Ectodermal cell (in vitro differentiated cells): Measurements from ENCODE around the gene SMCO2. TPM values are rescaled to one million over a fixed set of nuclear protein-coding genes. Genes with fewer than 3 reads are reported as not detected.

ENCODE experiments used
- H3K27ac ChIP-seq: 2 replicates; pipeline ENCODE4 v1.7.0; 2013; ENCODE audit warnings: mild to moderate bottlenecking, low read depth, low read length; ENCODE audit not compliant: insufficient read depth, poor library complexity, severe bottlenecking
- H3K27me3 ChIP-seq: 2 replicates; pipeline ENCODE4 v1.7.0; 2013; ENCODE audit warnings: mild to moderate bottlenecking, low read length; ENCODE audit not compliant: insufficient read depth, control insufficient read depth, poor library complexity, severe bottlenecking
- H3K36me3 ChIP-seq: one replicate; pipeline ENCODE4 v1.7.0; 2013; ENCODE audit warnings: low read length; ENCODE audit not compliant: control insufficient read depth, insufficient read depth
- H3K4me1 ChIP-seq: one replicate; pipeline ENCODE4 v1.7.0; 2013; ENCODE audit warnings: low read length; ENCODE audit not compliant: control insufficient read depth, insufficient read depth
- H3K4me3 ChIP-seq: 2 replicates; pipeline ENCODE4 v1.7.0; 2013; ENCODE audit warnings: low read depth, low read length, control low read depth; ENCODE audit not compliant: insufficient read depth
- H3K9me3 ChIP-seq: 2 replicates; pipeline ENCODE4 v1.7.0; 2013; ENCODE audit warnings: mild to moderate bottlenecking, low read length, moderate library complexity; ENCODE audit not compliant: control insufficient read depth
- WGBS, 2 experiments: methylation state at CpG; one replicate each; pipeline ENCODE4 v1.1.7; 2013; ENCODE audit warnings: missing lambda C conversion rate in 2 of 2; 5-methylcytosine and 5-hydroxymethylcytosine counted together
- polyA plus RNA-seq, 4 experiments: library from polyadenylated mRNA; stranded (reverse); fragments of 50-300 nt; gene quantifications; one replicate each; pipeline ENCODE4 v1.2.3, GENCODE V29; 2013

SMCO2 gene
- 0.67 TPM for polyA plus RNA-seq (2013, experiment 1 of 4)
- 0.34 TPM for polyA plus RNA-seq (2013, experiment 2 of 4)
- not detected for polyA plus RNA-seq (2013, experiment 3 of 4)
- polyA plus RNA-seq (2013, experiment 4 of 4), result not detected

DNA sequence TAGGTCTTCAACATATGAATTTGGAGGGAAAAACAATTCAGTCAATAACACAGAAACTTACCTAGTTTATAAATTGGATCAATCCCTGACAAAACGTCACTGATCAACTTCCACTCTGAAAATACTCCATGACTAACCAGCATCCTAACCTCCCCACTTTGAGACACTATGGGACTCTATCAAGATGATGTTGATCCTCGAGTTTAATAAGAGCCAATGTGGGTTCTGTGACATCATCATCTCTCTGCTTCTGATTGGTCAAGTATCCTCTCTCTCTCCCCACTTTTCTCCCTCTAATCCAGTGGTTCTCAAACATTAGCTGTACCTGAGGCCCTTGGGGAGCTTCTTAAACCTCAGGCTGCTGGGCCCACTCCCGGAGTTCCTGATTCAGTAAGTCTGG, at the start of gene SMCO2:
SMCO2 (plus strand) TSS at position 301 of the 400 bp plus-strand sequence. CDS start 23,896 bp downstream, outside the sequence.
- Histone ChIP-seq H3K36me3 (no peaks in the 10 kb centered on the region), H3K4me1 (no peaks in the 10 kb centered on the region), H3K9me3 (no peaks in the 10 kb centered on the region), H3K27me3 (no peaks in the 10 kb centered on the region), H3K4me3 (no peak within 1 kb of the TSS), H3K27ac (no peak within 1 kb of the TSS)
- 92 to 94% methylated on average over 3 of the region's 3 CpGs for WGBS, 2 experiments

DNA sequence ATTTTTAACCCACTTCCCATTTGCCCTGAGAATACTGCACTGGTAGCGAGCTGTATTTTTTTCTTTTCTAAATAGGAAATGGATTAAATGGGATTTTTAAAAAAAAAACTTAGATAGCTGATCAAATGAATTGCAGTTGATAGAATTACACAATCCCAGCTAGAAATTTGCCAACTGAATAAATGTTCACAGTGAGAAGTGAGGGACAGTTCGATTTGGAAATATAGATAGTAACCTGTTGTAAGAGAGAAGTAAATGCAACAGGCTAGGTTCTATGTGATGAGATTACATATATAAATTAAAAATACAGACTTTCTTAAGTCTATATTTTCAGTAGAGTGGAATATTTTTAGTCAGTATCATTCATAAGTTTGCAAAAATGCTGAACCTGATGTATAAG, 48.1 kb upstream of the SMCO2 start:
- WGBS, 2 experiments, result 91% methylated on average over 2 of the region's 2 CpGs; no CpG with 5 or more reads in 1 of the 2 experiments
- H3K4me1 ChIP-seq, result no peaks in the 10 kb centered on the region

GRCh38 chr12:27399074-27399473, 47.5 kb upstream of the SMCO2 start:
- H3K4me3 ChIP-seq, result no peak overlapping the region
- H3K4me1 ChIP-seq, result no peaks in the 10 kb centered on the region
- no peak overlapping the region for H3K27ac ChIP-seq
- no peaks in the 10 kb centered on the region for H3K9me3 ChIP-seq
- 92 to 94% methylated on average over 2 of the region's 2 CpGs for WGBS, 2 experiments
- H3K27me3 ChIP-seq, result no peaks in the 10 kb centered on the region
- H3K36me3 ChIP-seq, result no peaks in the 10 kb centered on the region

More for the DNA sequence above, 48.1 kb upstream of the SMCO2 start:
- Histone ChIP-seq H3K4me3 (no peak overlapping the region), H3K27ac (no peak overlapping the region), H3K36me3 (no peaks in the 10 kb centered on the region), H3K9me3 (no peaks in the 10 kb centered on the region), H3K27me3 (no peaks in the 10 kb centered on the region)

DNA sequence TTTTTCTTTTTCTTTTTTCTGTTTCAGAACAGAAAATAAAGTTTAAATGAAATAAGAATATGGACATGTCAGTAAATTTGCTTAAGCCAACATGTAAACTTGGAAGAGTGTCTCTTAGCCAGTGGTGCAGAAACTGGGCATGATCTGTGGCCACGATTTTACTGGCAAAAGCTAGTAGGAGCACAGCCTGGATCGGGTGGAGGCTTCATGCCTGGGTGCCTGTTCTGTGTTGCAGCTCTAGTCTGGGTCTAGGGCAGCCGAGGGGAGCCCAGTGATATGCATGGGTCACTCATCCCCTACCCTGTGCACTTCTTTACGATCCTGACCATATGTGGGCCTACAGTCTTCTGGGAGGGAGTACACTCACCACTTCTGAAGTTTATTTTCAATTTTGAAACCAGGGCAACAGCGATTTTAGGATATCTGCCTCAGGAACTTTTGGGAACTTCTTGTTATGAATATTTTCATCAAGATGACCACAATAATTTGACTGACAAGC, 45.6 kb upstream of the SMCO2 start:
- Histone ChIP-seq H3K4me3 (no peak overlapping the region), H3K36me3 (no peaks in the 10 kb centered on the region), H3K9me3 (no peaks in the 10 kb centered on the region), H3K27ac (no peak overlapping the region), H3K4me1 (no peaks in the 10 kb centered on the region), H3K27me3 (no peaks in the 10 kb centered on the region)
- WGBS, 2 experiments, result 95 to 97% methylated on average over 5 of the region's 5 CpGs

- no peaks in the 10 kb centered on the region for H3K36me3 ChIP-seq
- no peak overlapping the region for H3K27ac ChIP-seq
Measured at GRCh38 chr12:27412047-27412446, 34.5 kb upstream of the SMCO2 start.

GRCh38 chr12:27422697-27423096, 23.8 kb upstream of the SMCO2 start:
- no peak overlapping the region for H3K27ac ChIP-seq
- no peaks in the 10 kb centered on the region for H3K36me3 ChIP-seq
- 77 to 83% methylated on average over 2 of the region's 2 CpGs for WGBS, 2 experiments

More at GRCh38 chr12:27412047-27412446, 34.5 kb upstream of the SMCO2 start:
- Histone ChIP-seq H3K27me3 (no peaks in the 10 kb centered on the region), H3K9me3 (peaks cover 2% of the 10 kb centered on the region), H3K4me1 (no peaks in the 10 kb centered on the region), H3K4me3 (no peak overlapping the region)

DNA sequence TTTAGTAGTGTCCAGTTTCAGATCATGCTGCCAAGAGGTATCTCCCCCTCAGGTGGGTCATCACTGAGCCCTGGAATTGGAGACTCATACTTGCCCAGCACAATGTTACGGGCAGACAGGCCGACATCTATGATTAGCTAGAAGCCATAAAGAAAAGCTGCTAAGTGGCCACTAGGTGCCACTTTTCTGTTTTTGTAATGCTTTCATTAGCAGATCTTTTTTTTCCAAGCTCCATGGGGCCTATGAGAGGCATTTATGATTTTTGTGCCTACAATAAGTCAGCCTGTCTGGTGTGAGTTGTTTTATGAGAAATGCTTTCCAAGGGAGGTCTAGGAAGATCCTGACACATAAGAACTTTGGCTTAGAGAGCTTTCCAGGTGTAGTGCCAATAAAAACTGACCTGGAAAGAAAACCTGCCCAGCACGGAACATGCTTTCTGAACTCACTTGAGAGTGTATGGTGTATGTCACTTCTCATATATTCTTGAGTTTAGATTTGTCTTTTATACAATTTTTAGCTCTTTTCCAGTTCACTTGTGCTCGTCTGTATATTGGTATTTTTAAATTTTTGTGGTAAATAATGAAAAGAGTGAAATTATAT, 21.8 kb upstream of the SMCO2 start:
- no peak overlapping the region for H3K4me3 ChIP-seq
- 87 to 89% methylated on average over 3 of the region's 4 CpGs for WGBS, 2 experiments

More at GRCh38 chr12:27422697-27423096, 23.8 kb upstream of the SMCO2 start:
- no peaks in the 10 kb centered on the region for H3K4me1 ChIP-seq
- no peaks in the 10 kb centered on the region for H3K27me3 ChIP-seq
- H3K9me3 ChIP-seq, result no peaks in the 10 kb centered on the region
- H3K4me3 ChIP-seq, result no peak overlapping the region

DNA sequence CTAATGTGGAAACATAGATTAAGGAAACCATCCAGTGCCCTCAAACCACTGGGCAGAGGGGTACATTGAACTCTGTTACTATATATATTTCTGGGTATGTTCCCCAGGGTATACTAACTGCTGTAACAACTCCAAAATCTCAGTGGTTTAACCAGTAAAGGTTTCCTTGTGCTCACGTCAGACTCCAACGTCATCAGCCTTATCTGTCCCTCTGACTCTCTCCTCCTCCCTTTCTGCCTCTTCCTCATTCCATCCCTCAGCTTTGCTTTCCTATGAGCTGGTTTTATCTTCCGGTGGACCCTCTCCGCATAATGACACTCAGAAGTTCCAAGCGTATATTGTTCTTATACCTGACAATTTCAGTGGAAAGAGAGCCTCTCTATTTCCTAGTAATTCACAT, 21.2 kb upstream of the SMCO2 start:
- Histone ChIP-seq H3K27ac (no peak overlapping the region), H3K9me3 (no peaks in the 10 kb centered on the region)
- WGBS, 2 experiments, result 94% methylated on average over 5 of the region's 5 CpGs

More for the DNA sequence above, 21.8 kb upstream of the SMCO2 start:
- H3K27ac ChIP-seq, result no peak overlapping the region
- no peaks in the 10 kb centered on the region for H3K9me3 ChIP-seq
- no peaks in the 10 kb centered on the region for H3K36me3 ChIP-seq
- no peaks in the 10 kb centered on the region for H3K4me1 ChIP-seq
- H3K27me3 ChIP-seq, result no peaks in the 10 kb centered on the region

DNA sequence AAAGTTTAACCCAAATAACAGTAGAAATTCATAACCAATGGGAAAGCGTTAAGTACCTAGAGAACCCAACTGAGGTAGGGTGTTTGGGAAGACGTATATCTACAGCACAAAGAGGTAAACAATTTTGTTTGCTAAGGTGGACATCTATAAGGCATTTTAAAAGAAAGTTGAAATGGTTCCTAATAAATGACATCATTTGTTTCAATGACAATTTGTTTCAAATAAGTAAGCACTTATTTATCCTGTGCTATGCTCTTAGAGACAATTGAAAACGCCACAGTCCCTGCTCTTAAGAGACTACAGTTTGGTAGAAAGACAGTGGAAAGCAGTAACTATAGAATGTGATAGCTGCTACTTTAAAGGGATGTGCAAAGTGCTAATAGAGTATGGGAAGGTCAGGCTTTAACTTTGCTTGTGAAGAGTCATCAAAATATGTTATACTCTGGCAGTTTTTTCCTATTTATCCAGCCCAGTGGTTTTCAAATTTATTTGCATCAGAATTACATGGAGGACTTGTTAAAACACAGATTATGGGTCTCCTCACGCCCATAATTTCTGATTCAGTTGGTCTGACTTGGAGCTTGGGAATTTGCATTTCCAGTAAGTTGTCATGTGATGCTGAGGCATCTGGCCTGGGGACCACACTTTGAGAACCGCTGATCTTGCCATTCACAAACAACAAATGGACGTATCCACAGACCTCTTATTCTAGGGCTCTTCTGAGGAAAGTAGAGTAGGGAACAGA, 19.6 kb upstream of the SMCO2 start:
- H3K27me3 ChIP-seq, result no peaks in the 10 kb centered on the region
- 96 to 97% methylated on average over 6 of the region's 6 CpGs for WGBS, 2 experiments
- H3K4me1 ChIP-seq, result no peaks in the 10 kb centered on the region
- H3K4me3 ChIP-seq, result no peak overlapping the region
- no peaks in the 10 kb centered on the region for H3K9me3 ChIP-seq
- no peak overlapping the region for H3K27ac ChIP-seq
- H3K36me3 ChIP-seq, result no peaks in the 10 kb centered on the region

More for the DNA sequence above, 21.2 kb upstream of the SMCO2 start:
- Histone ChIP-seq H3K27me3 (no peaks in the 10 kb centered on the region), H3K4me1 (no peaks in the 10 kb centered on the region), H3K4me3 (no peak overlapping the region), H3K36me3 (no peaks in the 10 kb centered on the region)

DNA sequence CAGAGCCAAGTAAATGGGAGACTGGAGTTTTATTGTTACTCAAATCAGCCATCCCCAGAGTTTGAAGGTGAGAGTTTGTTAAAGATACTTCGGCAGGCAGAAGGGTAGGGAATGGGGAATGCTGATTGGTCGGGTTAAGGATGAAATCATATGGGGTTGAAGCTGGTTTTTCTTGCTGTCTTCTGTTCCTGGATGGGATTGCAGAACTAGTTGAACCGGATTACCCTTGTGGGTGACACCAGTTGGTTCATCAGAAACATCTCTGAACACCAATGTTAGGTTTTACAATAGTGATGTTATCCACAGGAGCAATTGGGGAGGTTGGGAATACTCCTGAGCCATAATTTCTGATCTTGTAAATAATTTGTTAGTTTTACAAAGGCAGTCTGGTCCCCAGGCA, 18.7 kb upstream of the SMCO2 start:
- H3K27me3 ChIP-seq, result no peaks in the 10 kb centered on the region
- WGBS, 2 experiments, result 92 to 96% methylated on average over 3 of the region's 3 CpGs
- no peaks in the 10 kb centered on the region for H3K4me1 ChIP-seq
- H3K27ac ChIP-seq, result no peak overlapping the region
- H3K4me3 ChIP-seq, result no peak overlapping the region
- H3K36me3 ChIP-seq, result no peaks in the 10 kb centered on the region
- H3K9me3 ChIP-seq, result no peaks in the 10 kb centered on the region
